Colonic mucosa (tissue), 4 donors: Measurements from ENCODE around the gene TCF25. TPM values are rescaled to one million over a fixed set of nuclear protein-coding genes. Genes with fewer than 3 reads are reported as not detected.
A peak's percentile ranks its signal among the peaks of the same experiment; 100 is the strongest.

Experiments used
- DNase-seq: peaks from one replicate; pipeline ENCODE4 v3.0.0-alpha.2; 2020
- H3K27ac ChIP-seq: fragments of 200-600 bp; one replicate; pipeline ENCODE4 v1.8.0; 2021
- H3K27me3 ChIP-seq: fragments of 200-600 bp; one replicate; pipeline ENCODE4 v1.8.0; 2021
- H3K36me3 ChIP-seq: fragments of 200-600 bp; one replicate; pipeline ENCODE4 v1.8.0; 2021
- H3K4me1 ChIP-seq: fragments of 200-600 bp; one replicate; pipeline ENCODE4 v1.8.0; 2021; ENCODE audit warnings: mild to moderate bottlenecking
- H3K4me3 ChIP-seq: fragments of 200-600 bp; one replicate; pipeline ENCODE4 v1.8.0; 2021
- H3K9ac ChIP-seq, 2 donors: one replicate each; pipeline ENCODE4 v1.7.0; 2013; ENCODE audit warnings: control low read depth in 2 of 2, low read depth in 2 of 2, low read length in 2 of 2
- H3K9me3 ChIP-seq: fragments of 200-600 bp; one replicate; pipeline ENCODE4 v1.8.0; 2021
- CTCF ChIP-seq: fragments of 200-600 bp; IDR thresholded peaks from one replicate; pipeline ENCODE4 v1.8.0; 2022; ENCODE audit warnings: antibody characterized with exemption, mild to moderate bottlenecking
- intact Hi-C: fragments of 100-400 bp; cut with DNase I; formaldehyde crosslinking; loops from one replicate; pipeline ENCODE4 v1.14.1; 2022
- total RNA-seq, 2 donors: library from RNA; stranded (reverse); fragmentation: NEBNext Ultra II Directional in 1 of 2; extraction: Animal tissue kit (Norgen Biotek cat#: 25700) in 1 of 2; gene quantifications; one replicate each; pipeline ENCODE4 v1.2.1, GENCODE V29; 2021
- donor health status: healthy.
- donor health status: DM: no; HTN: no; CAD: no.
- donor health status: DM: no; HTN: no; CAD: no.

TCF25 gene
- total RNA-seq, 2 donors from 2014 or later, result 164 to 165 TPM

DNA sequence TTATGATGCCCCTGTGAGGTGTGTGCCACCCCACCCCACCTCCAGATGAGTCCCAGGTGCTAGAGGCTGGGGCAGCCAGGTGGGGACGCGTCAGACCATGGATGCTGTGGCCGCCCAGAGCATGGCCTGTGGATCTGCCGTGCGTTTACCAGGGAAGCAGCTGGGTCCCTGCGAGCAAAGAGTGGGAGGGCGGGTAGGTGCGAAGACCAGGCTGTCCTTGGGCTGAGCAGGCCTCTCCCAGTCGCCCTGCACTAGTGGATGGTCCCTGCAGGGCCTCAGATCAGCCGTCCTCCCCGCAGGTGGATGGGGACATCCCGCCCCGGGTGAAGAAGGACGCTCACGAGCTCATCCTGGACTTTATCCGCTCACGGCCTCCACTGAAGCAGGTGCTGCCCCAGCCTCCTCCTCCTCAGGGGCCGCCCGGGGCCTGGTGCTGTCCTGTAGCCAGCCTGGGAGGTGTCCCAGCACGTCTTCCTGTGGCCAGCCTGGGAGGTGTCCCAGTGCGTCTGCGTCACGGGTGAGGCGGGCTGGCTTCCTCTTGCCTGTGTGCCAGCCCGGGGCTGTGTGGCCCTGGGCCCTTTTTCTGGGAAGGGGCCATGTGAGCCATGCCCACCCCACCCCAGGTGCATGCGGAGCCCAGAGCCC is 18.0 kb upstream of the TCF25 start:
- H3K36me3 ChIP-seq, result peaks cover 6% of the 10 kb centered on the region
- intact Hi-C loops, result no loop called here
- no peak overlapping the region for H3K27ac ChIP-seq
- peaks cover 4% of the 10 kb centered on the region for H3K4me1 ChIP-seq
- H3K9me3 ChIP-seq, result no peaks in the 10 kb centered on the region
- DNase-seq, result no peak
- no peak overlapping the region for H3K4me3 ChIP-seq
- no peak overlapping the region for H3K9ac ChIP-seq
- TF ChIP-seq CTCF, result no peak
- no peaks in the 10 kb centered on the region for H3K27me3 ChIP-seq

GRCh38 chr16:89855986-89856385 is 17.4 kb upstream of the TCF25 start:
- Histone ChIP-seq H3K4me1 (peaks cover 4% of the 10 kb centered on the region), H3K27me3 (no peaks in the 10 kb centered on the region), H3K4me3 (no peak overlapping the region), H3K9me3 (no peaks in the 10 kb centered on the region), H3K9ac (no peak overlapping the region), H3K36me3 (peaks cover 6% of the 10 kb centered on the region), H3K27ac (no peak overlapping the region)
- no peak for TF ChIP-seq CTCF
- intact Hi-C loops, result no loop called here
- DNase-seq, result no peak

GRCh38 chr16:89858973-89859614 is 14.3 kb upstream of the TCF25 start:
- Histone ChIP-seq H3K27me3 (no peaks in the 10 kb centered on the region), H3K4me3 (no peak overlapping the region), H3K4me1 (peaks cover 8% of the 10 kb centered on the region), H3K9ac (no peak overlapping the region), H3K36me3 (peaks cover 6% of the 10 kb centered on the region), H3K27ac (no peak overlapping the region), H3K9me3 (no peaks in the 10 kb centered on the region)
- intact Hi-C loops, result no loop called here
- TF ChIP-seq CTCF, result no peak
- no peak for DNase-seq

DNA sequence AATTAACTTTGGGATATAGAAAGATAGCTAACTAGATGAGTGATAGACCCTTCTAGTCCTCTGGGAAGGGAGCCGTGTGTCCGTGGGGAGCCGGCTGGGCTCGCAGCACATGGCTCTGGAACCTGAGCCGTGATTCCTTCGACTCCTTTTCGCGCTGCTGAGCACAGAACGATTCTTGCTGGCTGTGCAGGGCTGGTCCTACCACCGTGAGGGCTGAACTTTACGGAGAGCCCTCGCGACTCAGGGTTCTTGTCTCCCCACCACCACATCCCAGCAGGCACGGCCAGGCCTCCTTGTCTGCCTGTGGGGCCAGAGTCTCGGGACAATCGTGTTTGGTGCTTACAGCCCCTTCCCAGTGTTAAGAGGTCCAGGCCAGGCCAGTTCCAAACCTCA is 13.8 kb upstream of the TCF25 start:
- H3K9me3 ChIP-seq, result no peaks in the 10 kb centered on the region
- H3K27ac ChIP-seq, result no peak overlapping the region
- no peak overlapping the region for H3K9ac ChIP-seq
- H3K36me3 ChIP-seq, result peaks cover 6% of the 10 kb centered on the region
- H3K4me1 ChIP-seq, result peaks cover 8% of the 10 kb centered on the region
- no peak overlapping the region for H3K4me3 ChIP-seq
- no peak for DNase-seq
- H3K27me3 ChIP-seq, result no peaks in the 10 kb centered on the region
- no peak for TF ChIP-seq CTCF
- intact Hi-C loops, result loop anchor here (5.0 to 10.0 kb wide), 3 partner anchors 45 to 152 kb away; partner anchors contain the start of gene FANCA

DNA sequence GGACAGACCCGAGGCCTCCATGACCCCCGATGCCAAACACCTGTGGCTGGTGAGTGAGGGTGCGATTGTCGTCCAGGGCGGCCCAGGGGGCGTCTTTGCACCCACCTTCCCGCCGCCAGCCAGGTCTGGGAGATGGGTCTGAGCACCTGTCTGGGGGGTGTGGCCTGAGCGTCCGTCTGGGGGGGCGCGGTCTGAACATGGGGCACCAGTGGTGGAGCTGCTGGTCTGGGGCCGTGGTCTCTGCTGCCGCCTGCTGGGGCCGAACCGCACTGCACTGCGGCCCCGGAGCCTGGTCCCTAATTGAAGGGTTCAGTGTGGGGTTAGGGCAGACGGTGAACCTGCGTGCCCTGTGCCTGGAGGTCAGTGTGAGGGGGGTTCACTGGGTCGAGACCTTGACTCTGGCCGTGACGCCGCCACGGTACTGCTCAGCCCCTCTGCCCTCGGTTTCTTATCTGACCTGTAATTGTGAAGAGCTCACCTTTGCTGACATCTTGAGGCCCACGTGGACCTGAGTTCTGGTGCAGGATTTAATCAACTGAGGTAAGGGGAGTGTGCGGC is 12.6 kb upstream of the TCF25 start:
- no peak overlapping the region for H3K27ac ChIP-seq
- DNase-seq, result peak; percentile 65
- H3K9me3 ChIP-seq, result no peaks in the 10 kb centered on the region
- H3K27me3 ChIP-seq, result no peaks in the 10 kb centered on the region
- no peak overlapping the region for H3K9ac ChIP-seq
- peaks cover 8% of the 10 kb centered on the region for H3K4me1 ChIP-seq
- H3K36me3 ChIP-seq, result no peaks in the 10 kb centered on the region
- H3K4me3 ChIP-seq, result no peak overlapping the region
- intact Hi-C loops, result loop anchor here (5.0 to 10.0 kb wide), 3 partner anchors 46 to 154 kb away; partner anchors contain the start of gene FANCA
- peak; percentile 78 for TF ChIP-seq CTCF
